Ishikawa (cell line): ENCODE results near the gene HOXD12.

Experiments
- CEBPB ChIP-seq: IDR thresholded peaks from 2 replicates; pipeline ENCODE4 v1.6.1; 2012
- CREB1 ChIP-seq: IDR thresholded peaks from 2 replicates; pipeline ENCODE4 v1.6.1; 2012; ENCODE audit warnings: low read depth
- EGR1 ChIP-seq: IDR thresholded peaks from 2 replicates; pipeline ENCODE4 v1.6.1; 2012
- EP300 ChIP-seq: IDR thresholded peaks from 2 replicates; pipeline ENCODE4 v1.6.1; 2012; ENCODE audit warnings: borderline replicate concordance
- FOXM1 ChIP-seq: IDR thresholded peaks from 2 replicates; pipeline ENCODE4 v1.6.1; 2012; ENCODE audit warnings: low read depth, borderline replicate concordance
- MAX ChIP-seq: IDR thresholded peaks from 2 replicates; pipeline ENCODE4 v1.6.1; 2012
- NFIC ChIP-seq: IDR thresholded peaks from 2 replicates; pipeline ENCODE4 v1.6.1; 2012
- RAD21 ChIP-seq: IDR thresholded peaks from 2 replicates; pipeline ENCODE4 v1.6.1; 2012; ENCODE audit warnings: low read depth
- REST ChIP-seq: IDR thresholded peaks from 2 replicates; pipeline ENCODE4 v1.6.1; 2012; ENCODE audit warnings: low read depth, mild to moderate bottlenecking
- TAF1 ChIP-seq: IDR thresholded peaks from 2 replicates; pipeline ENCODE4 v1.6.1; 2012; ENCODE audit warnings: low read depth, mild to moderate bottlenecking
- TCF12 ChIP-seq: IDR thresholded peaks from 2 replicates; pipeline ENCODE4 v1.6.1; 2012; ENCODE audit warnings: low read depth
- TEAD4 ChIP-seq: IDR thresholded peaks from 2 replicates; pipeline ENCODE4 v1.6.1; 2012
- USF1 ChIP-seq: IDR thresholded peaks from 2 replicates; pipeline ENCODE4 v1.6.1; 2012
- YY1 ChIP-seq: IDR thresholded peaks from 2 replicates; pipeline ENCODE4 v1.6.1; 2012; ENCODE audit warnings: low read depth
- ZBTB7A ChIP-seq: IDR thresholded peaks from 2 replicates; pipeline ENCODE4 v1.6.1; 2012; ENCODE audit warnings: low read depth

The HOXD12 gene

GRCh38 chr2:176105730-176106580 is 6.4 kb downstream of the HOXD12 start:
- TF ChIP-seq CEBPB (no peak), TAF1 (no peak), CREB1 (no peak), YY1 (no peak), USF1 (no peak), MAX (no peak), FOXM1 (no peak), TCF12 (no peak), EGR1 (no peak), EP300 (no peak), NFIC (no peak), REST (no peak), ZBTB7A (no peak), RAD21 (no peak), TEAD4 (no peak)

GRCh38 chr2:176106581-176107539 is 7.3 kb downstream of the HOXD12 start, which contains the start of gene HOXD11:
Gene HOXD11 (plus strand): TSS chr2:176107280. CDS start chr2:176107356, 76 bp downstream.
- TF ChIP-seq NFIC (peak; percentile 27), FOXM1 (no peak), MAX (peak; percentile 81), TEAD4 (no peak), USF1 (peak; percentile 80), YY1 (peak; percentile 20; the same call in 1 of the 2 replicates), CEBPB (peak; percentile 96)

- TF ChIP-seq NFIC (no peak), TCF12 (no peak), EGR1 (no peak), FOXM1 (no peak), TAF1 (no peak)
Measured at GRCh38 chr2:176107731-176108181, 8.2 kb downstream of the HOXD12 start.

- no peak for TF ChIP-seq YY1
- TF ChIP-seq CEBPB = no peak
- no peak for TF ChIP-seq TEAD4
- no peak for TF ChIP-seq FOXM1
- TF ChIP-seq NFIC = no peak
- TF ChIP-seq EGR1 = no peak
- no peak for TF ChIP-seq USF1
- TF ChIP-seq EP300 = no peak
- TF ChIP-seq REST = no peak
Measured at GRCh38 chr2:176109192-176109901, 9.8 kb downstream of the HOXD12 start.
